Ovary (tissue), 9 donors: ENCODE measurements around the gene BICDL2. TPM values are rescaled to one million over a fixed set of nuclear protein-coding genes. Genes with fewer than 3 reads are reported as not detected.
A peak's percentile ranks its signal among the peaks of the same experiment; 100 is the strongest.

ENCODE experiments used
- DNase-seq, 5 donors: peaks; one replicate each; pipeline ENCODE4 v3.0.0-alpha.2; 2019 to 2020
- H3K27ac ChIP-seq, 2 donors: fragments of 200-600 bp; one replicate each; pipeline versions ENCODE4 v1.5.1 to v1.8.0; 2019 to 2022
- H3K27me3 ChIP-seq: fragments of 200-600 bp; one replicate; pipeline ENCODE4 v1.8.0; 2022
- H3K36me3 ChIP-seq: fragments of 200-600 bp; sonication (generic); one replicate; pipeline ENCODE4 v1.5.1; 2019
- H3K4me1 ChIP-seq: one replicate; pipeline ENCODE4 v1.8.1; 2013; ENCODE audit warnings: mild to moderate bottlenecking, moderate library complexity; ENCODE audit not compliant: insufficient read depth
- H3K4me3 ChIP-seq: fragments of 200-600 bp; sonication (generic); one replicate; pipeline ENCODE4 v1.5.1; 2017
- H3K9me3 ChIP-seq, 2 donors: fragments of 200-600 bp in 1 of 2; sonication (generic) in 1 of 2; one replicate each; pipeline versions ENCODE4 v1.5.1 to v1.8.1; 2013 to 2019; ENCODE audit warnings: mild to moderate bottlenecking in 1 of 2, moderate library complexity in 1 of 2
- EP300 ChIP-seq: sonication (generic); formaldehyde crosslinking; IDR thresholded peaks from one replicate; pipeline ENCODE4 v1.6.1; 2017; ENCODE audit warnings: antibody characterized with exemption
- POLR2A ChIP-seq: fragments of 450-650 bp; IDR thresholded peaks from one replicate; pipeline ENCODE4 v1.6.1; 2017; ENCODE audit warnings: antibody characterized with exemption, mild to moderate bottlenecking, moderate library complexity
- WGBS, 3 donors: extraction: QIAGEN DNeasy Blood & Tissue Kit in 1 of 3; methylation state at CpG; one replicate each; pipeline versions ENCODE4 v1.1.5 to v1.1.7; 2013 to 2017; 5-methylcytosine and 5-hydroxymethylcytosine counted together
- intact Hi-C, 4 donors: fragments of 100-400 bp; cut with DNase I; formaldehyde crosslinking; loops; one replicate each; pipeline versions ENCODE4 v1.11.0 to v1.15.1; 2022 to 2023
- polyA plus RNA-seq, 2 donors: library from polyadenylated mRNA; stranded (reverse); fragments of 200-250 nt in 1 of 2; fragments of 350-450 nt in 1 of 2; fragmentation: Illumina TruSeq in 1 of 2; extraction: RNeasy Lipid Tissue Mini Kit (QIAGEN cat#74804) in 1 of 2; gene quantifications; one replicate each; pipeline ENCODE4 v1.2.3, GENCODE V29; 2013 to 2014
- total RNA-seq, 7 donors: library from RNA; depleted of rRNA in 2 of 7; stranded (reverse); fragments of >200 nt in 2 of 7; fragmentation: NEBNext Ultra II Directional in 3 of 7; extraction: Animal tissue kit (Norgen Biotek cat#: 25700) in 3 of 7; gene quantifications; one replicate each; pipeline versions ENCODE4 v1.1.0 to v1.2.4, GENCODE V29; 2016 to 2023
- TF ChIP-seq, protein P1 (sequence below), 3 donors: fragments of 450-650 bp in 2 of 3; fragments of 200-600 bp in 1 of 3; IDR thresholded peaks; one replicate each; pipeline versions ENCODE4 v1.5.1 to v1.8.0; 2016 to 2022; ENCODE audit warnings: antibody characterized with exemption in 3 of 3, mild to moderate bottlenecking in 1 of 3
- donor health status: DM: no; HTN: no; CAD: no; lungs with moderate emphysema.
- donor health status: DM: no; HTN: no; CAD: no.
- donor health status: Bipolar disorder and iron deficiency.
- donor health status: DM: yes; HTN: yes; CAD: no.
- donor health status: DM: no; HTN: no; CAD: no.
- donor health status: DM: yes; HTN: yes; CAD: no.

The BICDL2 gene
- total and polyA plus RNA-seq, 9 donors, result 0.02 to 21.9 (median 1.3) TPM; not detected in 3

DNA sequence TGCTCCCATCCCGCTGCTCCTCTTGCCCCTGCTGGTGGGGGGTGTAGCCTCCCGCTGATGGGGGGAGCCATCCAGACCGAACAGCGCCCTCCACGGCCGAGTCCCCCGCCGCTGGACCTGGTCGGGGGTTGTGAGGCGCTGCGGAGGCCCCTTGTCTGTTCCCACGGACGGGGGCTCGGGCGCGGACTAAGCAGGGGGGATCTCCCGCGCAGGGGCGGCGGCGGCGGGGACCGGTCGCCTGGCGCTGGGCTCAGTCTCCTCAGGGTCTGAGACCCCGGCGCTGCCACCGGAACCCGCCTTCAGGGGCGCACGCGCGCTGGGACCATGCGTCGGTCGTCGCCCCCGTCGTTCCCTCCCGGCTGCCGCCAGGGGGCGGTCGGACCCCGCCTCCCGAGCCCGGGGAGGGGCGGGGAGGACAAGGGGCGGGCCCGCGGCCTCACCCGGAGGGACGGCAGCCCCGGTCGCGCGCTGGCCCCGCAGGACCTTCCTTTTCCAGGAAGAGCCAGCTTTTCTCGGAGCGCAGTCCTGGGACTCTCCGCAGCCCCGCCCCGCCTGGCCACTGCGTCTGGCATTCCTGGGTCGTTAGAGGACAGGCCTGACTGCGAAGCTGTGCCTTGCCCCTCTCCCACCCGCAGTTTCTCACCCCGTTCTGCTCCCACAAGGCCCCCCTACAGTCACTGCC lies 22.4 kb upstream of the BICDL2 start:
- Histone ChIP-seq H3K4me1 (peaks cover 8% of the 10 kb centered on the region), H3K27me3 (no peaks in the 10 kb centered on the region), H3K27ac (no peak overlapping the region), H3K4me3 (peak overlapping the region; percentile 85), H3K9me3 (no peaks in the 10 kb centered on the region), H3K36me3 (no peaks in the 10 kb centered on the region)
- WGBS, 3 donors, result 0 to 3% (median 1%) methylated on average over 6 to 67 of the region's 67 CpGs
- TF ChIP-seq, protein P1, sequence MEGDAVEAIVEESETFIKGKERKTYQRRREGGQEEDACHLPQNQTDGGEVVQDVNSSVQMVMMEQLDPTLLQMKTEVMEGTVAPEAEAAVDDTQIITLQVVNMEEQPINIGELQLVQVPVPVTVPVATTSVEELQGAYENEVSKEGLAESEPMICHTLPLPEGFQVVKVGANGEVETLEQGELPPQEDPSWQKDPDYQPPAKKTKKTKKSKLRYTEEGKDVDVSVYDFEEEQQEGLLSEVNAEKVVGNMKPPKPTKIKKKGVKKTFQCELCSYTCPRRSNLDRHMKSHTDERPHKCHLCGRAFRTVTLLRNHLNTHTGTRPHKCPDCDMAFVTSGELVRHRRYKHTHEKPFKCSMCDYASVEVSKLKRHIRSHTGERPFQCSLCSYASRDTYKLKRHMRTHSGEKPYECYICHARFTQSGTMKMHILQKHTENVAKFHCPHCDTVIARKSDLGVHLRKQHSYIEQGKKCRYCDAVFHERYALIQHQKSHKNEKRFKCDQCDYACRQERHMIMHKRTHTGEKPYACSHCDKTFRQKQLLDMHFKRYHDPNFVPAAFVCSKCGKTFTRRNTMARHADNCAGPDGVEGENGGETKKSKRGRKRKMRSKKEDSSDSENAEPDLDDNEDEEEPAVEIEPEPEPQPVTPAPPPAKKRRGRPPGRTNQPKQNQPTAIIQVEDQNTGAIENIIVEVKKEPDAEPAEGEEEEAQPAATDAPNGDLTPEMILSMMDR (IDR thresholded peaks at IDR 0.05), result peak; percentile 93 to 99 (median 97)
- no peak for TF ChIP-seq EP300
- DNase-seq, result peak; percentile 76 to 89 (median 84)
- intact Hi-C loops, result loop anchor here in 3 of 4 donors (5.0 to 10.0 kb wide), 2 partner anchors 106 to 108 kb away; no protein-coding TSS in a partner anchor

DNA sequence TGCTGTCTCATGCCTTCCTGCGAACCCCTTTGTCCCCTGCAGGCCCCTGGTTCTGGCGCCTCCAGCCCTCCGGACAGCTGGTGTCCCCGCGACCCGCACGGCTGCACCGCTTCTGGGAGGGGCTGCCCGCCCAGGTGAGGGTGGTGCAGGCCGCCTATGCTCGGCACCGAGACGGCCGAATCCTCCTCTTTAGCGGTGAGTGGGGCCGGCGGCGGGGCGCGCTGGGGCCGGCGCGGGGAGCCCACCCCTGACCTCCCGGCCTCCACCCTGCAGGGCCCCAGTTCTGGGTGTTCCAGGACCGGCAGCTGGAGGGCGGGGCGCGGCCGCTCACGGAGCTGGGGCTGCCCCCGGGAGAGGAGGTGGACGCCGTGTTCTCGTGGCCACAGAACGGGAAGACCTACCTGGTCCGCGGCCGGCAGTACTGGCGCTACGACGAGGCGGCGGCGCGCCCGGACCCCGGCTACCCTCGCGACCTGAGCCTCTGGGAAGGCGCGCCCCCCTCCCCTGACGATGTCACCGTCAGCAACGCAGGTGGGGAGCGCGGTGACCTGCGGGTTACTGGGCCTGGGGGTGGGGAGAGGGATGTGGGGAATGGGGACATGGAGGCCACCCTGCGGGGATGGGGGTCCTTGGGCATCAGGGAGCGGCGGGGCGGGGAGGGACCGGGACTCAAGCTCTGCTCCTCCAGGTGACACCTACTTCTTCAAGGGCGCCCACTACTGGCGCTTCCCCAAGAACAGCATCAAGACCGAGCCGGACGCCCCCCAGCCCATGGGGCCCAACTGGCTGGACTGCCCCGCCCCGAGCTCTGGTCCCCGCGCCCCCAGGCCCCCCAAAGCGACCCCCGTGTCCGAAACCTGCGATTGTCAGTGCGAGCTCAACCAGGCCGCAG lies 21.6 kb upstream of the BICDL2 start:
- peaks cover 8% of the 10 kb centered on the region for H3K4me1 ChIP-seq
- no peak for TF ChIP-seq EP300
- TF ChIP-seq, protein P1 (IDR thresholded peaks at IDR 0.05), result no peak
- TF ChIP-seq POLR2A, result no peak
- no peaks in the 10 kb centered on the region for H3K27me3 ChIP-seq
- intact Hi-C loops, result loop anchor here in 3 of 4 donors (5.0 to 10.0 kb wide), 2 partner anchors 106 to 109 kb away; no protein-coding TSS in a partner anchor
- no peaks in the 10 kb centered on the region for H3K36me3 ChIP-seq
- H3K9me3 ChIP-seq, result no peaks in the 10 kb centered on the region
- H3K4me3 ChIP-seq, result peak overlapping the region; percentile 85
- 6 to 19% (median 7%) methylated on average over 28 to 77 of the region's 77 CpGs for WGBS, 3 donors
- no peak overlapping the region for H3K27ac ChIP-seq
- DNase-seq, result peak in 4 of 5 donors; percentile 43 to 57 (median 54)

DNA sequence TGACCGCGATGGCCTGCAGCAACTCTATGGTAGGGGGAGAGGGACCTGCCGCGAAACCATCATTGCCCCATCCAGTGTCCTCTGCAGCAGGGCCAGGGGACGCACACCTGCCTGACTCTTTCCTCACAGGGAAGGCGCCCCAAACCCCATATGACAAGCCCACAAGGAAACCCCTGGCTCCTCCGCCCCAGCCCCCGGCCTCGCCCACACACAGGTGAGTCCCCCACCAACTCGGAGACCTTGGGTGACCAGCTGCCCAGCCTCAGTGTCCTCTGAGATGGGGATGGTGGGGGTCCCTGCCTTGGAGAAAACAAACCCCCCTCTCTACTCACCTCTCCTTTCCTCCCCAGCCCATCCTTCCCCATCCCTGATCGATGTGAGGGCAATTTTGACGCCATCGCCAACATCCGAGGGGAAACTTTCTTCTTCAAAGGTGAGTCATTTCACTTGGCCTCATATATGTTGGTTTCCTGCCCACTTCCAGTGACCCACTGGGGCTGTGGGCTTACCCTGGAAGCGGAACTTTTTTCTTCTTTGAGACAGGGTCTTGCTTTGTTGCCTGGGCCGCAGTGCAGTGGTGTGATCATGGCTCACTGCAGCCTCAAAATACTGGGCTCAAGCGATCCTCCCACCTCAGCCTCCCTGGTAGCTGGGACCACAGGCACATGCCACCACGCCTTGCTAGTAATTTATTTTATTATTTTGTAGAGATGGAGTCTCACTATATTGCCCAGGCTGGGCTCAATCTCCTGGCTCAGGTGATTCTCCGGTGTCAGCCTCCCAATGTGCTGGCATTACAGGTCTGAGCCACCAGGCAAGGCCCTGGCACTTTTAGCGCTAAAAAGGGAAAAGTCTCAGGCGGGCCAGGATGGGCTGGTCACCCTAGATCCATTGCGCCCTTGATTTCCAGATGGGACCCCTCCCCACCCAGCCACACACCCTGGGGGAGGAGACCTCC lies 20.7 kb upstream of the BICDL2 start:
- H3K4me3 ChIP-seq, result no peak overlapping the region
- intact Hi-C loops, result loop anchor here in 3 of 4 donors (5.0 to 10.0 kb wide), 2 partner anchors 107 to 110 kb away; no protein-coding TSS in a partner anchor
- DNase-seq, result no peak
- H3K27ac ChIP-seq, result no peak overlapping the region
- no peaks in the 10 kb centered on the region for H3K27me3 ChIP-seq
- WGBS, 3 donors, result 92 to 95% (median 95%) methylated on average over 22 of the region's 22 CpGs
- peaks cover 8% of the 10 kb centered on the region for H3K4me1 ChIP-seq
- TF ChIP-seq EP300, result no peak
- no peak for TF ChIP-seq POLR2A
- TF ChIP-seq, protein P1 (IDR thresholded peaks at IDR 0.05), result no peak
- no peaks in the 10 kb centered on the region for H3K9me3 ChIP-seq
- H3K36me3 ChIP-seq, result no peaks in the 10 kb centered on the region
